ENCODE results near the gene IDH2. TPM values are rescaled to one million over a fixed set of nuclear protein-coding genes. Genes with fewer than 3 reads are reported as not detected.
A peak's percentile ranks its signal among the peaks of the same experiment; 100 is the strongest.
"Not testable (repeated sequence)": the region's sequence is repeated elsewhere in the genome, so short reads cannot be mapped to it uniquely, and the experiment has no call there.

The IDH2 gene
- total RNA-seq, 4 donors from 2014 or later: 89.9 to 184 (median 119) TPM

DNA sequence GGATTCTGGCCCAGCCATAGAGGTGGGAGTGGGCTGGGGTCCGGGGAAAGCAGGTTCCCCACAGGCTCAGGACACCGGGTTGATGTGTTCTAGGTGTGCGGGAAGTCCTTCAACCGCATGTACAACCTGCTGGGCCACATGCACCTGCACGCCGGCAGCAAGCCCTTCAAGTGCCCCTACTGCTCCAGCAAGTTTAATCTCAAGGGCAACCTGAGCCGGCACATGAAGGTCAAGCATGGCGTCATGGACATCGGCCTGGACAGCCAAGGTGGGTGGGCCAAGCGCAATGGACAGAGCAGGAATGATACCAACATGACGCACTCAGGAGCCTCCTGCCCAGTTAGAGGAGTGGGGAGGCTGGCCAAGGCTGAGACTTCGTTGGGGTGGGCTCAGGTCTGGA is 28.2 kb downstream of the IDH2 start:
- TF ChIP-seq, protein P1, sequence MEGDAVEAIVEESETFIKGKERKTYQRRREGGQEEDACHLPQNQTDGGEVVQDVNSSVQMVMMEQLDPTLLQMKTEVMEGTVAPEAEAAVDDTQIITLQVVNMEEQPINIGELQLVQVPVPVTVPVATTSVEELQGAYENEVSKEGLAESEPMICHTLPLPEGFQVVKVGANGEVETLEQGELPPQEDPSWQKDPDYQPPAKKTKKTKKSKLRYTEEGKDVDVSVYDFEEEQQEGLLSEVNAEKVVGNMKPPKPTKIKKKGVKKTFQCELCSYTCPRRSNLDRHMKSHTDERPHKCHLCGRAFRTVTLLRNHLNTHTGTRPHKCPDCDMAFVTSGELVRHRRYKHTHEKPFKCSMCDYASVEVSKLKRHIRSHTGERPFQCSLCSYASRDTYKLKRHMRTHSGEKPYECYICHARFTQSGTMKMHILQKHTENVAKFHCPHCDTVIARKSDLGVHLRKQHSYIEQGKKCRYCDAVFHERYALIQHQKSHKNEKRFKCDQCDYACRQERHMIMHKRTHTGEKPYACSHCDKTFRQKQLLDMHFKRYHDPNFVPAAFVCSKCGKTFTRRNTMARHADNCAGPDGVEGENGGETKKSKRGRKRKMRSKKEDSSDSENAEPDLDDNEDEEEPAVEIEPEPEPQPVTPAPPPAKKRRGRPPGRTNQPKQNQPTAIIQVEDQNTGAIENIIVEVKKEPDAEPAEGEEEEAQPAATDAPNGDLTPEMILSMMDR (IDR thresholded peaks at IDR 0.05): no peak
- TF ChIP-seq POLR2A (IDR thresholded peaks at IDR 0.05): no peak
- DNase-seq: no peak
- Histone ChIP-seq H3K27ac (no peak overlapping the region), H3K27me3 (no peaks in the 10 kb centered on the region), H3K36me3 (peaks cover 0 to 30% (median 0%) of the 10 kb centered on the region in 3 donors), H3K9me3 (no peaks in the 10 kb centered on the region), H3K4me1 (peaks cover 0 to 15% (median 4%) of the 10 kb centered on the region in 4 donors), H3K4me3 (no peak overlapping the region)

DNA sequence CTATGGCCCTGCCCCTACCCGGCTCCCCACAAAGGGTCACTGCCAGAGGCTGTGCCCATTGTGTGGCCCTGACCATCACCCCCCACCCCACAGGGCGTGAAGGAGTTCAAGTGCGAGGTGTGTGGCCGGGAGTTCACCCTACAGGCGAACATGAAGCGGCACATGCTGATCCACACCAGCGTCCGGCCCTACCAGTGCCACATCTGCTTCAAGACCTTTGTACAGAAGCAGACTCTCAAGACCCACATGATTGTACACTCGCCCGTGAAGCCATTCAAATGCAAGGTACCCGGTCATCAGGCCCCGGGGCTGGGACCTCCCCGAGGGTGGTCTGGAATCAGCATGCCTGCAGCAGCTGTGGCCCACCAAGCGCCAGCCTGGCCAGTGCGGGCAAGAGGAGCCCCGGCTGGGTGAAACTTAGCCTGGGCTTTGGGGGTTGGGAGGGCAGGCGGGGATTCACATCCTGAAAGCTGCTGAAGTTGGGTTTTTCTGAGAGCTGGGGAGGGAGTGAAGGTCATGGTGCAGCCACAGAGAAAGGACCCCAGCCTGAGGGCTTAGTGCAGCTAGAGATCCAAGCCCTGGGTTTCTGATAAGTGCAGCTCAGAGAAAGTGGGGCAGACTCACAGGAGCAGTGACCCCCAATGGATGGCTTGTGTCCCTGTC is 29.2 kb downstream of the IDH2 start:
- no peak for TF ChIP-seq POLR2A (IDR thresholded peaks at IDR 0.05)
- TF ChIP-seq, protein P1 (IDR thresholded peaks at IDR 0.05): no peak
- no peak for DNase-seq
- Histone ChIP-seq H3K4me1 (peaks cover 0 to 15% (median 4%) of the 10 kb centered on the region in 4 donors), H3K9me3 (no peaks in the 10 kb centered on the region), H3K4me3 (no peak overlapping the region), H3K36me3 (peaks cover 0 to 35% (median 0%) of the 10 kb centered on the region in 3 donors), H3K27me3 (no peaks in the 10 kb centered on the region), H3K27ac (no peak overlapping the region)

DNA sequence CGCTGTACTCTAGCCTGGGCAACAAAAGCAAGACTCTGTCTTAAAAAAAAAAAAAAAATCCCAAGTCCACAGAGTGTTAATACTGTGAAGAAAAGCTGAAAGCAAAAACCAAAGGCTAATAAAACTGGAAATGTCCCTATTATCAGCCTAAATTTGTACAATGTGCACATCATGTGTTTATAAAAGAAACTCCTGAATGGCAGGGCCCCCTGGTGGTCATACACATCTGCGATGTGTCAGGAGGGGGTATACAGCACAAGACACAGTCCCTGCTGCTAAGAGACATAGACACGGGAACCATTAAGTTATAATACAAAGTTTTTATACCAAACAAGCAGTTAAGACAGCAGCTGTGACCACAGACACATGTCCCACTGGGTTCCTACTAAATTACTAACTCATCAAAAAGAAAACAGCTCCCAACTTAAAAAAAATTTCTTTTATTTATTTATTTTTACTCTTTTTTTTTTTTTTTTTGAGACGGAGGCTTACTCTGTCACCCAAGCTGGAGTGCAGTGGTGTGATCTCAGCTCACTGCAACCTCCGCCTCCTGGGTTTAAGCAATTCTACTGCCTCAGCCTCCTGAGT is 31.0 kb downstream of the IDH2 start:
- peak; percentile 74 to 94 (median 89) for DNase-seq
- no peaks in the 10 kb centered on the region for H3K27me3 ChIP-seq
- H3K4me3 ChIP-seq: no peak overlapping the region
- TF ChIP-seq, protein P1 (IDR thresholded peaks at IDR 0.05): peak; percentile 73 to 86 (median 81)
- no peak for TF ChIP-seq POLR2A (IDR thresholded peaks at IDR 0.05)
- H3K36me3 ChIP-seq: peaks cover 0 to 36% (median 0%) of the 10 kb centered on the region in 3 donors
- no peaks in the 10 kb centered on the region for H3K9me3 ChIP-seq
- H3K4me1 ChIP-seq: peaks cover 0 to 15% (median 4%) of the 10 kb centered on the region in 4 donors
- no peak overlapping the region for H3K27ac ChIP-seq

DNA sequence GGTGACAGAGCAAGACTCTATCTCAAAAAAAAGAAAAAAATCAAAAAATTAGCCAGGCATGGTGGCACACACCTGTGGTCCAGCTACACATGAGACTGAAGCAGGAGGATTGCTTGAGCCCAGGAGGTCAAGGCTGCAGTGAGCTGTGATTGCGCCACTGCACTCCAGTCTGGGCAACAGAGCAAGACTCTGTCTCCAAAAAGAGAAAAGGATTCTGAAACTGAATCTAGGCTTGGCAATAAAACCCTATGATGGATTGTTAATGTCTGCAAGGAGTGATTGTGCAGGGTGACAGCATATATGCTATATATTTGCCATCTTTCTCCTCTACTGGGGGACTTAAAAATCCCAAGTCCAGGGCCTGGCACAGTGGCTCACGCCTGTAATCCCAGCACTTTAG is 31.6 kb downstream of the IDH2 start:
- not testable (repeated sequence) for H3K4me1 ChIP-seq, DNase-seq, H3K9me3 ChIP-seq, H3K27me3 ChIP-seq, H3K27ac ChIP-seq, H3K4me3 ChIP-seq
- peaks cover 0 to 29% (median 0%) of the 10 kb centered on the region in 3 donors for H3K36me3 ChIP-seq

DNA sequence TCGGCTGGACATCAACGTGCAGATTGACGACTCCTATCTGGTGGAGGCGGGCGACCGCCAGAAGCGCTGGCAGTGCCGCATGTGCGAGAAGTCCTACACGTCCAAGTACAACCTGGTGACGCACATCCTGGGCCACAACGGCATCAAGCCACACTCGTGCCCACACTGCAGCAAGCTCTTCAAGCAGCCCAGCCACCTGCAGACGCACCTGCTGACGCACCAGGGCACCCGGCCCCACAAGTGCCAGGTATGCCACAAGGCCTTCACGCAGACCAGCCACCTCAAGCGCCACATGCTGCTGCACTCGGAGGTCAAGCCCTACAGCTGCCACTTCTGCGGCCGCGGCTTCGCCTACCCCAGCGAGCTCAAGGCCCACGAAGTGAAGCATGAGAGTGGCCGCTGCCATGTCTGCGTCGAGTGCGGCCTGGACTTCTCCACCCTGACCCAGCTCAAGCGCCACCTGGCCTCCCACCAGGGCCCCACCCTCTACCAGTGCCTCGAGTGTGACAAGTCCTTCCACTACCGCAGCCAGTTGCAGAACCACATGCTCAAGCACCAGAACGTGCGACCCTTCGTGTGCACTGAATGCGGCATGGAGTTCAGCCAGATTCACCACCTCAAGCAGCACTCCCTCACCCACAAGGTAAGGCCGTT is 34.2 kb downstream of the IDH2 start:
- H3K36me3 ChIP-seq: peaks cover 0 to 19% (median 0%) of the 10 kb centered on the region in 3 donors
- no peak overlapping the region for H3K27ac ChIP-seq
- no peak for DNase-seq

More for the DNA sequence above, 34.2 kb downstream of the IDH2 start:
- H3K4me3 ChIP-seq: no peak overlapping the region
- H3K9me3 ChIP-seq: no peaks in the 10 kb centered on the region
- TF ChIP-seq, protein P1 (IDR thresholded peaks at IDR 0.05): no peak
- TF ChIP-seq POLR2A (IDR thresholded peaks at IDR 0.05): no peak
- peaks cover 0 to 29% (median 7%) of the 10 kb centered on the region in 4 donors for H3K4me1 ChIP-seq
- H3K27me3 ChIP-seq: no peaks in the 10 kb centered on the region
